Subcutaneous adipose tissue (tissue), 4 donors: ENCODE results near the gene CNDP1. TPM values are rescaled to one million over a fixed set of nuclear protein-coding genes. Genes with fewer than 3 reads are reported as not detected.

Experiments used
- total RNA-seq, 4 donors: library from RNA; depleted of rRNA; stranded (reverse); fragments of >200 nt; gene quantifications; one replicate each; pipeline ENCODE4 v1.1.0, GENCODE V29; 2016
- TF ChIP-seq, protein P1 (sequence below): fragments of 450-650 bp; IDR thresholded peaks from one replicate; pipeline ENCODE4 v1.5.1; 2016; ENCODE audit warnings: low read depth, mild to moderate bottlenecking, control low read depth, antibody characterized with exemption, moderate library complexity

The CNDP1 gene
- total RNA-seq, 4 donors from 2014 or later = 1.1 TPM; not detected in 3

GRCh38 chr18:74517236-74517630 lies 17.1 kb upstream of the CNDP1 start:
- TF ChIP-seq, protein P1, sequence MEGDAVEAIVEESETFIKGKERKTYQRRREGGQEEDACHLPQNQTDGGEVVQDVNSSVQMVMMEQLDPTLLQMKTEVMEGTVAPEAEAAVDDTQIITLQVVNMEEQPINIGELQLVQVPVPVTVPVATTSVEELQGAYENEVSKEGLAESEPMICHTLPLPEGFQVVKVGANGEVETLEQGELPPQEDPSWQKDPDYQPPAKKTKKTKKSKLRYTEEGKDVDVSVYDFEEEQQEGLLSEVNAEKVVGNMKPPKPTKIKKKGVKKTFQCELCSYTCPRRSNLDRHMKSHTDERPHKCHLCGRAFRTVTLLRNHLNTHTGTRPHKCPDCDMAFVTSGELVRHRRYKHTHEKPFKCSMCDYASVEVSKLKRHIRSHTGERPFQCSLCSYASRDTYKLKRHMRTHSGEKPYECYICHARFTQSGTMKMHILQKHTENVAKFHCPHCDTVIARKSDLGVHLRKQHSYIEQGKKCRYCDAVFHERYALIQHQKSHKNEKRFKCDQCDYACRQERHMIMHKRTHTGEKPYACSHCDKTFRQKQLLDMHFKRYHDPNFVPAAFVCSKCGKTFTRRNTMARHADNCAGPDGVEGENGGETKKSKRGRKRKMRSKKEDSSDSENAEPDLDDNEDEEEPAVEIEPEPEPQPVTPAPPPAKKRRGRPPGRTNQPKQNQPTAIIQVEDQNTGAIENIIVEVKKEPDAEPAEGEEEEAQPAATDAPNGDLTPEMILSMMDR = no peak

GRCh38 chr18:74518456-74519295 lies 15.6 kb upstream of the CNDP1 start:
- TF ChIP-seq, protein P1 = no peak

GRCh38 chr18:74519320-74520095 lies 14.8 kb upstream of the CNDP1 start:
- TF ChIP-seq, protein P1 = no peak

DNA sequence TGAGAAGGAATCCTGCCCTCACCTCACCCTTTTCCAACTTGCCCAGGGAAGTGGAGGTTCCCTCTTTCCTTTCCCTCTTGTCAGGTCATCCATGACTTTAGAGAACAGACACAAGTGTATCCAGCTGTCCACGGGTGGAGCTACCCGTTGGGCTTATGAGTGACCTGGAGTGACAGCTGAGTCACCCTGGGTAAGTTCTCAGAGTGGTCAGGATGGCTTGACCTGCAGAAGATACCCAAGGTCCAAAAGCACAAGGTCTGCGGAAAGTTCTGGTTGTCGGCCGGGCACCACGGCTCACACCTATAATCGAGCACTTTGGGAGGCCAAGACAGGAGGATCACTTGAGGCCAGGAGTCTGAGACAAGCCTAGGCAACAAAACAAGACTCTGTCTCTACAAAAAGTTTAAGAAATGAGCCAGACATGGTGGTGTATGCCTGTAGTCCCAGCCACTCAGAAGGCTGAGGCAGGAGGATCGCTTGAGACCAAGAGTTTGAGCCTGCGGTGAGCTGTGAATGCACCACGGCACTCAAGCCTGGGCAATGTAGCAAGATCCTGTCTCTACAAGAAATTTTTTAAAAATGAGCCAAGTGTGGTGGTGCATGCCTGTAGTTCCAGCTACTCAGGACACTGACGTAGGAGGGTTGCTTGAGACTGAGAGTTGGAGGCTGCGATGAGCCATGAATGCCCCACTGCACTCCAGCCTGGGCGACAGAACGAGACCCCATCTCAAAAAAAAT lies 14.0 kb upstream of the CNDP1 start:
- TF ChIP-seq, protein P1 = no peak

- TF ChIP-seq, protein P1 = no peak
Observed at GRCh38 chr18:74521068-74521725, 13.1 kb upstream of the CNDP1 start.

DNA sequence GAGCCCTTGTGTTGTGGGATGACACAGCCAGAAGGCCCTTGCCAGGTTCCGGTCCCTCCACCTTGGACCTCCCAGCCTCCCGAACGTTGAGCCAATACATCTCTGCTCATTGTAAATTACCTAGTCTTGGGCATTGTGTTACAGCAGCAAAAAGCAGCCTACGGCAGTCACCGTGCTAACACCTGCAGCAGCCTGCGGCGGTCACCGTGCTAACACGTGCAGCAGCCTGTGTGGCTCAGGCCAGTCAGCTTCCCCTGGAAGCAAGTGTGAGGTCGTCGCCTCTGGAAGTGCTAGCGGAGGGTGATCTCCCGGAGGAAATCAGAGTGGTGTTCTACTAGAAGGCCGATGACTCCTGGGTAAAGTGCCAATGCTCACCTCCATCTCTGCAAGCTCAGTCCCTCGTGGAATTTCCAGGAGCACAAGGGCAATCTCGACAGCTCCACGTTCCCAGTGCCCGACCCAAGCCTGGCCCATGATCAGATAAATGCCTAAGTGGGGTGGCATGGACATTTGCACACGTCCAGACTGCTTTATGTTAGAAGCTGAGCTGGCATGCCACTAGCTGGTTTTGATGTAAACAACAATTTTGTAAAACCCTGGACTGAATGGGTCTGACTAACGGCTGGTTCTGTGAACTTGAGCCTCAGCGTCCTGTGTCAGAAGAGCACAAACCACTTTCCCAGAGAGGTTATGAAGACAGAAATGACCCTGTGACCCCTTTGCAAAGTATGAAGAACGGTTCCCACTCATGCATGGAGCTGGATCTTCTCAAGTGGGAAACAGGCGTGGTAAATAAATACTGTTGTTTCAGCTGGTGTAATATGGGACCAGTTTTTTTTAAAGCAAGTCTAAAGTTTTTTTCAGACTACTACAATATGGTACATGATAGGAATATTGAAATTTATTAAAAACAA lies 11.4 kb upstream of the CNDP1 start:
- TF ChIP-seq, protein P1 = no peak
